Measurements from ENCODE around the gene BRD4.

The BRD4 gene

GRCh38 chr19:15243236-15243957 is 88.9 kb downstream of the BRD4 start:
- peak overlapping the region; percentile 47 to 99 for H3K27ac ChIP-seq
- no peak for TF ChIP-seq CTCF (IDR thresholded peaks at IDR 0.05)
- H3K4me3 ChIP-seq: no peak overlapping the region
- DNase-seq (ENCODE audit: low spot score): no peak

- DNase-seq (ENCODE audit: low spot score): no peak
- no peak for TF ChIP-seq CTCF (IDR thresholded peaks at IDR 0.05)
- H3K4me3 ChIP-seq: no peak overlapping the region
- H3K27ac ChIP-seq: peak overlapping the region in 1 of 2 donors; percentile 59
Measured at GRCh38 chr19:15241259-15241910, 91.0 kb downstream of the BRD4 start.

GRCh38 chr19:15240515-15240914 is 91.8 kb downstream of the BRD4 start:
- H3K4me3 ChIP-seq: no peak overlapping the region

GRCh38 chr19:15239337-15239949 is 92.9 kb downstream of the BRD4 start:
- no peak overlapping the region for H3K4me3 ChIP-seq
- no peak for TF ChIP-seq CTCF (IDR thresholded peaks at IDR 0.05)
- peak overlapping the region in 1 of 2 donors; percentile 5 for H3K27ac ChIP-seq
- DNase-seq (ENCODE audit: low spot score): no peak

More at GRCh38 chr19:15240515-15240914, 91.8 kb downstream of the BRD4 start:
- peak overlapping the region in 1 of 2 donors; percentile 59 for H3K27ac ChIP-seq
- TF ChIP-seq CTCF (IDR thresholded peaks at IDR 0.05): no peak
- DNase-seq (ENCODE audit: low spot score): no peak

GRCh38 chr19:15238639-15239155 is 93.6 kb downstream of the BRD4 start:
- no peak overlapping the region for H3K27ac ChIP-seq
- no peak overlapping the region for H3K4me3 ChIP-seq
- TF ChIP-seq CTCF (IDR thresholded peaks at IDR 0.05): no peak
- DNase-seq (ENCODE audit: low spot score): no peak

GRCh38 chr19:15237759-15238638 is 94.3 kb downstream of the BRD4 start:
- no peak overlapping the region for H3K27ac ChIP-seq

More at GRCh38 chr19:15237759-15238638, 94.3 kb downstream of the BRD4 start:
- no peak for DNase-seq (ENCODE audit: low spot score)
- no peak for TF ChIP-seq CTCF (IDR thresholded peaks at IDR 0.05)
- no peak overlapping the region for H3K4me3 ChIP-seq

All from coronary artery (tissue), 2 donors.